GM10266 (cell line): ENCODE measurements around the gene GPR150.

Source experiments
- DNase-seq: peaks from one replicate; pipeline ENCODE4 v3.0.0; 2012; ENCODE audit errors: extremely low spot score
- CTCF ChIP-seq: IDR thresholded peaks from 2 replicates; pipeline ENCODE4 v1.5.1; 2012; ENCODE audit warnings: mild to moderate bottlenecking, low read depth; ENCODE audit not compliant: control insufficient read depth, insufficient read depth; ENCODE audit errors: missing control alignments

GPR150 gene

GRCh38 chr5:95620030-95620869 lies at the start of gene GPR150:
Gene GPR150 (plus strand): TSS chr5:95620087. CDS start chr5:95620276, 189 bp downstream.
- TF ChIP-seq CTCF, result no peak
- peak; percentile 83 for DNase-seq

- TF ChIP-seq CTCF, result no peak
- no peak for DNase-seq
Measured at GRCh38 chr5:95572016-95572415, 47.9 kb upstream of the GPR150 start.

GRCh38 chr5:95581576-95581975 lies 38.3 kb upstream of the GPR150 start:
- TF ChIP-seq CTCF, result no peak
- no peak for DNase-seq

GRCh38 chr5:95583992-95584391 lies 35.9 kb upstream of the GPR150 start:
- DNase-seq, result no peak

GRCh38 chr5:95590880-95591279 lies 29.0 kb upstream of the GPR150 start:
- DNase-seq, result no peak
- TF ChIP-seq CTCF, result no peak

More at GRCh38 chr5:95583992-95584391, 35.9 kb upstream of the GPR150 start:
- TF ChIP-seq CTCF, result no peak

- no peak for TF ChIP-seq CTCF
- peak; percentile 31 for DNase-seq
Measured at GRCh38 chr5:95591490-95591901, 28.4 kb upstream of the GPR150 start.

- no peak for TF ChIP-seq CTCF
- DNase-seq, result no peak
Measured at GRCh38 chr5:95595289-95595931, 24.5 kb upstream of the GPR150 start.
